ENCODE measurements around the gene IRX4.

GRCh38 chr5:1875843-1876659 lies 6.7 kb downstream of the IRX4 start:
- no peak for TF ChIP-seq CTCF (IDR thresholded peaks at IDR 0.05 in 4 of 5, conservative IDR thresholded peaks at IDR 0.05 in 1 of 5)
- no peak for TF ChIP-seq POLR2A (IDR thresholded peaks at IDR 0.05)

All from gastrocnemius medialis (tissue), 4 donors.